GM12878 (cell line): ENCODE measurements around the gene FIG4. TPM values are rescaled to one million over a fixed set of nuclear protein-coding genes. Genes with fewer than 3 reads are reported as not detected.

Experiments used
- ATAC-seq: fragments of 200-7000 bp; cut with Tn5 transposase; 3 replicates; pipeline ENCODE4 v1.9.1; 2020; ENCODE audit warnings: mild to moderate bottlenecking, moderate library complexity
- BruUV-seq: library from RNA; stranded (reverse); fragments of 400-500 nt; replicated peaks from 2 replicates; lab custom pipeline; 2021; lab: Mats Ljungman, UMichigan
- CTCF ChIA-PET: fragments of 300-600 bp; sonication (Branson Sonifier 250); formaldehyde crosslinking; extraction: SDS; loops from one replicate; lab custom pipeline; 2021; ENCODE audit warnings: inconsistent platforms; lab: Yijun Ruan, JAX
- POLR2A ChIA-PET: fragments of 350-600 bp; formaldehyde crosslinking; extraction: SDS; loops from one replicate; lab custom pipeline; 2021; ENCODE audit warnings: inconsistent platforms; lab: Charles Lee
- RAD21 ChIA-PET: fragments of 300-600 bp; sonication (Branson Sonifier 250); formaldehyde crosslinking; loops from one replicate; lab custom pipeline; 2023; ENCODE audit warnings: antibody characterized with exemption; ENCODE audit not compliant: unreplicated experiment; lab: Charles Lee
- SMC1A ChIA-PET: fragments of 300-600 bp; sonication (Branson Sonifier 250); formaldehyde crosslinking; loops from one replicate; lab custom pipeline; 2023; ENCODE audit not compliant: unreplicated experiment, uncharacterized antibody; lab: Charles Lee
- DNase-seq: peaks from one replicate; pipeline ENCODE4 v3.0.0-alpha.2; 2011; ENCODE audit warnings: low read depth, low spot score
- FAIRE-seq: peaks from 3 replicates; lab custom pipeline; 2011; peaks lifted over from hg19 to GRCh38; lab: Jason Lieb, UNC
- H2AFZ ChIP-seq: 2 replicates; pipeline ENCODE4 v1.6.0; 2011; ENCODE audit warnings: low read depth, low read length, control low read depth; ENCODE audit not compliant: control insufficient read depth
- H3K27ac ChIP-seq: 2 replicates; pipeline ENCODE4 v1.5.1; 2011; ENCODE audit warnings: control low read depth; ENCODE audit not compliant: control insufficient read depth, insufficient read depth
- H3K27me3 ChIP-seq, 2 experiments: replicated peaks in 1 of 2; 2 replicates each; pipeline versions ENCODE4 v1.6.0 to v1.6.1; 2011; ENCODE audit warnings: low read length in 1 of 2; ENCODE audit not compliant: control insufficient read depth in 2 of 2, insufficient read depth in 2 of 2
- H3K36me3 ChIP-seq, 2 experiments: 2 replicates each; pipeline ENCODE4 v1.5.1; 2011; ENCODE audit warnings: low read length in 1 of 2; ENCODE audit not compliant: control insufficient read depth in 2 of 2, insufficient read depth in 2 of 2
- H3K4me1 ChIP-seq: 2 replicates; pipeline ENCODE4 v1.6.1; 2011; ENCODE audit warnings: mild to moderate bottlenecking, low read length, moderate library complexity, mixed read lengths; ENCODE audit not compliant: control insufficient read depth, insufficient read depth
- H3K4me2 ChIP-seq: 2 replicates; pipeline ENCODE4 v1.6.0; 2011; ENCODE audit warnings: control low read depth; ENCODE audit not compliant: control insufficient read depth, insufficient read depth
- H3K4me3 ChIP-seq: fragments of 200-600 bp; sonication (generic); 2 replicates; pipeline ENCODE4 v1.5.1; 2016
- H3K79me2 ChIP-seq: 2 replicates; pipeline ENCODE4 v1.6.0; 2011; ENCODE audit warnings: low read length; ENCODE audit not compliant: control insufficient read depth, insufficient read depth
- H3K9ac ChIP-seq: 2 replicates; pipeline ENCODE4 v1.8.0; 2011; ENCODE audit warnings: low read length, control low read depth, mixed read lengths; ENCODE audit not compliant: control insufficient read depth, insufficient read depth
- H3K9me3 ChIP-seq: replicated peaks from 3 replicates; pipeline ENCODE4 v1.5.1; 2011; ENCODE audit warnings: mild to moderate bottlenecking, low read length; ENCODE audit not compliant: control insufficient read depth, insufficient read depth
- H4K20me1 ChIP-seq: 2 replicates; pipeline ENCODE4 v1.6.0; 2011; ENCODE audit not compliant: control insufficient read depth, insufficient read depth
- BHLHE40 ChIP-seq, 2 experiments: fragments of 450-650 bp in 1 of 2; IDR thresholded peaks; 2 replicates each; pipeline ENCODE4 v1.6.1; 2011 to 2017; ENCODE audit warnings: low read depth in 2 of 2, borderline replicate concordance in 1 of 2, improper control_type of control experiment in 1 of 2, low read length in 1 of 2, mild to moderate bottlenecking in 1 of 2
- E4F1 ChIP-seq: fragments of 450-650 bp; IDR thresholded peaks from 2 replicates; pipeline ENCODE4 v1.6.1; 2018; ENCODE audit warnings: borderline replicate concordance, mild to moderate bottlenecking; ENCODE audit not compliant: partially characterized antibody
- MXI1 ChIP-seq: fragments of 150-350 bp; IDR thresholded peaks from 2 replicates; pipeline ENCODE4 v1.6.1; 2011; ENCODE audit warnings: low read depth, mild to moderate bottlenecking, inconsistent platforms, low read length, improper control_type of control experiment
- NR2C1 ChIP-seq: fragments of 450-650 bp; IDR thresholded peaks from 2 replicates; pipeline ENCODE4 v1.6.1; 2017; ENCODE audit warnings: antibody characterized with exemption, mild to moderate bottlenecking, moderate library complexity
- SP1 ChIP-seq: IDR thresholded peaks from one replicate; pipeline ENCODE4 v1.6.1; 2011; ENCODE audit warnings: low read depth, low read length
- SUPT20H ChIP-seq: IDR thresholded peaks from 2 replicates; pipeline ENCODE4 v1.6.1; 2011; ENCODE audit warnings: low read depth, mild to moderate bottlenecking, low read length, moderate library complexity, borderline replicate concordance; ENCODE audit not compliant: control insufficient read depth
- TARDBP ChIP-seq: IDR thresholded peaks from 2 replicates; pipeline ENCODE4 v1.6.1; 2016; ENCODE audit warnings: borderline replicate concordance
- ZBED1 ChIP-seq: IDR thresholded peaks from 2 replicates; pipeline ENCODE4 v1.6.1; 2016; ENCODE audit warnings: borderline replicate concordance
- WGBS: methylation state at CpG from one replicate; pipeline ENCODE4 v1.1.6; 2016; ENCODE audit warnings: low lambda C conversion rate; ENCODE audit not compliant: insufficient replicate concordance, insufficient coverage; ENCODE audit errors: missing lambda C conversion rate; 5-methylcytosine and 5-hydroxymethylcytosine counted together
- in situ Hi-C: fragments of 300-500 bp; cut with MboI; formaldehyde crosslinking; loops from 9 replicates; pipeline ENCODE4 v1.14.3; 2018; ENCODE audit warnings: mixed read lengths
- intact Hi-C: fragments of 100-400 bp; cut with micrococcal nuclease; formaldehyde crosslinking; loops from one replicate; pipeline ENCODE4 v1.14.2; 2022; ENCODE audit not compliant: unreplicated experiment
- polyA plus RNA-seq, 11 experiments: library from polyadenylated mRNA; depleted of rRNA in 4 of 11; unstranded in 6 of 11; stranded (reverse) in 5 of 11; fragments of >200 nt; fragmentation: Nextera tagmentation in 4 of 11; fragmentation: Illumina TruSeq in 1 of 11; extraction: Ambion mirVana in 4 of 11; extraction: Trizol in 1 of 11; gene quantifications; 1 replicate in 1 of 11; 2 replicates in 10 of 11; pipeline versions ENCODE4 v1.2.1 to v1.2.3, GENCODE V29; 2011 to 2016; ENCODE audit warnings: inconsistent platforms in 2 of 11, missing spikeins in 2 of 11, low read depth in 1 of 11
- total RNA-seq, 4 experiments: library from RNA; depleted of rRNA in 3 of 4; stranded (reverse); fragments of >200 nt in 3 of 4; fragmentation: Illumina TruSeq in 1 of 4; extraction: Trizol in 1 of 4; gene quantifications; 2 replicates each; pipeline versions ENCODE4 v1.2.1 to v1.2.3, GENCODE V29; 2013 to 2021
- TF ChIP-seq, protein P1 (sequence below): IDR thresholded peaks from 2 replicates; pipeline ENCODE4 v1.6.1; 2012; ENCODE audit warnings: low read depth, low read length, improper control_type of control experiment

FIG4 gene
- total and polyA plus RNA-seq, 10 of the 15 experiments (the other 5 are each of a cell fraction or from before 2014, with no cell fraction given) = 3.8 to 23.2 (median 11.8) TPM

DNA sequence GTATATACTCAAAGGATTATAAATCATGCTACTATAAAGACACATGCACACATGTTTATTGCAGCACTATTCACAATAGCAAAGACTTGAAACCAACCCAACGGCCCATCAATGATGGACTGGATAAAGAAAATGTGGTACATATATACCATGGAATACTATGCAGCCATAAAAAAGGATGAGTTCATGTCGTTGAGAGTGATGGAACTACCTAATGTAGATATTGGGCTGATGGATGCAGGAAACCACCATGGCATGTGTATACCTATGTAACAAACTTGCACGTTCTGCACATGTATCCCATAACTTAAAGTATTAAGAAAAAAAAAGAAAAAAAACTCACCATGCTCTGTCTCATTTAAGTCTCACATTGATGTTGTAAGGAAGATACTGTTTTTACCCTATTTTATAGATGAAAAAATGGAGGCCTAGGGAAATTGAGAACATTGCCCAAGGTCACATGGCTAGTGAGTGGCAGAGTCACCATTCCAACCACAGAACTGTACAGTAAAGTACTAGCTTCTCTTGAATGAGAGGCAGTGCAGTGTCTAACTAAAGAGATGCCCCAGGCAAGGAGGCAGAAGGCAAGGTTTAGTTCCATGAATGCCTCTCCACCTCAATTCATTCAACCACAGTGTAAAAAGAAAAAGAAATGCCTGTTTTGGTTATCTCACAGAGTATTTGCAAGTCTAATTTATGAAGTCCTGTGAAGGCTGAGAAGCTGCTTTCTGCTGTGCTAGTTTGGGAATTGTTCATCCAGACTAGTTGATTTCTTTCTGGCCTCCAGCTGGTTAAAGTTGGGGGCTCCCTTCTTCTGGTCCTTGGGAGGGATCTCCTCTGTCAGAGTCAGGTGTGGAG, 68.2 kb downstream of the FIG4 start:
- no peak overlapping the region for H3K9ac ChIP-seq
- in situ Hi-C loops (no loop called here), intact Hi-C loops (no loop called here)
- ATAC-seq (no peak), FAIRE-seq (no peak), DNase-seq (no peak)
- RAD21 ChIA-PET = no interaction called here
- no peaks in the 10 kb centered on the region for H3K27me3 ChIP-seq
- H3K79me2 ChIP-seq = no peaks in the 10 kb centered on the region
- POLR2A ChIA-PET = no interaction called here
- no peak overlapping the region for H3K4me3 ChIP-seq
- TF ChIP-seq ZBED1 = no peak
- TF ChIP-seq TARDBP = no peak
- no peak for TF ChIP-seq E4F1
- TF ChIP-seq NR2C1 = no peak
- no peak for TF ChIP-seq SUPT20H
- no peak for TF ChIP-seq SP1
- TF ChIP-seq, protein P1, sequence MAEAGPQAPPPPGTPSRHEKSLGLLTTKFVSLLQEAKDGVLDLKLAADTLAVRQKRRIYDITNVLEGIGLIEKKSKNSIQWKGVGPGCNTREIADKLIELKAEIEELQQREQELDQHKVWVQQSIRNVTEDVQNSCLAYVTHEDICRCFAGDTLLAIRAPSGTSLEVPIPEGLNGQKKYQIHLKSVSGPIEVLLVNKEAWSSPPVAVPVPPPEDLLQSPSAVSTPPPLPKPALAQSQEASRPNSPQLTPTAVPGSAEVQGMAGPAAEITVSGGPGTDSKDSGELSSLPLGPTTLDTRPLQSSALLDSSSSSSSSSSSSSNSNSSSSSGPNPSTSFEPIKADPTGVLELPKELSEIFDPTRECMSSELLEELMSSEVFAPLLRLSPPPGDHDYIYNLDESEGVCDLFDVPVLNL = no peak
- no peak for TF ChIP-seq MXI1
- TF ChIP-seq BHLHE40 (IDR thresholded peaks at IDR 0.05; ENCODE audit: borderline replicate concordance in 1 of 2, low read depth in 2 of 2, low read length in 1 of 2) = no peak
- 100% methylated on average over 3 of the region's 3 CpGs for WGBS
- H3K27ac ChIP-seq = no peak overlapping the region
- H3K4me2 ChIP-seq = no peak overlapping the region
- SMC1A ChIA-PET = interaction anchor here (0.8 to 1.0 kb wide), 2 partner anchors 23 to 33 kb away, joined by 3 to 4 read pairs; no protein-coding TSS in a partner anchor
- no TSS peak for BruUV-seq
- no peaks in the 10 kb centered on the region for H4K20me1 ChIP-seq
- H3K4me1 ChIP-seq = no peaks in the 10 kb centered on the region
- H3K9me3 ChIP-seq = no peaks in the 10 kb centered on the region
- CTCF ChIA-PET = interaction anchor here (0.9 to 1.2 kb wide), 2 partner anchors 54 to 293 kb away, joined by 3 to 6 read pairs; no protein-coding TSS in a partner anchor
- H2AFZ ChIP-seq = no peak overlapping the region
- H3K36me3 ChIP-seq = no peaks in the 10 kb centered on the region
